GM23338 (cell line): ENCODE results near the gene DLX2.

ENCODE experiments used
- EZH2phosphoT487 ChIP-seq: fragments of 200-600 bp; sonication (generic); IDR thresholded peaks from one replicate; pipeline ENCODE4 v1.8.1; 2018; ENCODE audit warnings: antibody characterized with exemption; ENCODE audit not compliant: unreplicated experiment
- JUNB ChIP-seq: IDR thresholded peaks from one replicate; pipeline ENCODE4 v1.6.1; 2016; ENCODE audit warnings: antibody characterized with exemption; ENCODE audit not compliant: unreplicated experiment
- NANOG ChIP-seq: IDR thresholded peaks from 2 replicates; pipeline ENCODE4 v1.6.1; 2016; ENCODE audit warnings: antibody characterized with exemption, borderline replicate concordance
- POLR2AphosphoS5 ChIP-seq: IDR thresholded peaks from 2 replicates; pipeline ENCODE4 v1.6.1; 2016; ENCODE audit warnings: antibody characterized with exemption, low read depth
- TF ChIP-seq, protein P1 (sequence below), 2 experiments: fragments of 200-600 bp in 1 of 2; sonication (generic) in 1 of 2; conservative IDR thresholded peaks; 2 replicates each; pipeline versions ENCODE4 v1.5.1 to v1.6.1; 2016 to 2017; ENCODE audit warnings: antibody characterized with exemption in 2 of 2, low read depth in 2 of 2, mild to moderate bottlenecking in 2 of 2, moderate library complexity in 1 of 2

DNA sequence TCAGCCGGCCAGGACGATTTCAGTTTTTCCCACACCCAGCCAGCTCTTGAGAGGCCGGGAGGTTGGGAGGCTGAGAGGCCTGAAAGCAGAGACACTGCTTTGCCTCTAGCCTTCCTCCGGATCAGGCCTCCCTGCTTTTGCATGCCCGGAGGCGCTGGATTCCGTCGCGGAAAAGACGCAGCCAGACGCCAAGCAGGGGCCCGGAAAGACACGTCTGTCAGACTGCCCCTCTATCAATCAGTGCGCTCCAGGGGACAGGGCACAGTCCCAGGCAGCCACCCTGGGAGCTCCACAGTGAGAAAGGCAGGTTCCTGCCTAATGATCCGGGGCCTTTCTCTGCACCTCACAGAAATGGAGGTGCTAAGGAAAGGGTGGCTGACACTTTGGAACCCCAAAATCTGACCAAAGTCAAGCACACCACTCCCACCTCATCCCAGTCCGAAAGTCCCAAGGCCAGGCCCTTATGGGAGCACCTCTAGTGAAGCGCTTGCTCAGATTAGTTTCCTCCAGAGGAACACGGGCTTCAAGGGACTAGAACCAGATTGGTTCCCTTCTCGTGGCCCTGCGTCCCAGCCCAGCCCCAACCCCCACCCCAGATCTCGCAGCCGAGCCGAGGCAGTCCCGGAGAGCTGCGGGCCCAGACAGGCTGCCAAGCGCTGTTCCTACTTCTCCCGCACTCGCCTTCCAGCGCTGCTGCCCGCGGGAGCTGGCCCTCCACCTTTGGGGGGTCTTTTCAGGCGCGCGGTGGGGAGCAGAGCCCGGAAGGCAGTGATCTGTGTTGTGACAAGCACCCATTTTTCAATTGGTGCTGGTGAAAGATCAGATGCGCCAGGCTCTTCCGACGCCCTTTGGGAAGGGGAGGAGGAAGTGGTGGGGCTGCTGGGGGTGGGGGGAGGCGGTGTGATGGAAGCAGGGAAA is 12.4 kb downstream of the DLX2 start:
- no peak for TF ChIP-seq JUNB
- TF ChIP-seq, protein P1, sequence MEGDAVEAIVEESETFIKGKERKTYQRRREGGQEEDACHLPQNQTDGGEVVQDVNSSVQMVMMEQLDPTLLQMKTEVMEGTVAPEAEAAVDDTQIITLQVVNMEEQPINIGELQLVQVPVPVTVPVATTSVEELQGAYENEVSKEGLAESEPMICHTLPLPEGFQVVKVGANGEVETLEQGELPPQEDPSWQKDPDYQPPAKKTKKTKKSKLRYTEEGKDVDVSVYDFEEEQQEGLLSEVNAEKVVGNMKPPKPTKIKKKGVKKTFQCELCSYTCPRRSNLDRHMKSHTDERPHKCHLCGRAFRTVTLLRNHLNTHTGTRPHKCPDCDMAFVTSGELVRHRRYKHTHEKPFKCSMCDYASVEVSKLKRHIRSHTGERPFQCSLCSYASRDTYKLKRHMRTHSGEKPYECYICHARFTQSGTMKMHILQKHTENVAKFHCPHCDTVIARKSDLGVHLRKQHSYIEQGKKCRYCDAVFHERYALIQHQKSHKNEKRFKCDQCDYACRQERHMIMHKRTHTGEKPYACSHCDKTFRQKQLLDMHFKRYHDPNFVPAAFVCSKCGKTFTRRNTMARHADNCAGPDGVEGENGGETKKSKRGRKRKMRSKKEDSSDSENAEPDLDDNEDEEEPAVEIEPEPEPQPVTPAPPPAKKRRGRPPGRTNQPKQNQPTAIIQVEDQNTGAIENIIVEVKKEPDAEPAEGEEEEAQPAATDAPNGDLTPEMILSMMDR (conservative IDR thresholded peaks at IDR 0.05; ENCODE audit: low read depth in 2 of 2): no peak
- no peak for TF ChIP-seq NANOG
- no peak for TF ChIP-seq POLR2AphosphoS5
- peak; percentile 13 for TF ChIP-seq EZH2phosphoT487
